GM23338 (cell line): ENCODE data around the gene SERGEF.

Source experiments
- CREB1 ChIP-seq: fragments of 250-450 bp; sonication (Bioruptor Pico); IDR thresholded peaks from 2 replicates; pipeline ENCODE4 v1.5.0; 2020; ENCODE audit warnings: low read depth, mild to moderate bottlenecking, moderate library complexity
- CTCF ChIP-seq, 2 experiments: fragments of 200-600 bp in 1 of 2; sonication (generic) in 1 of 2; conservative IDR thresholded peaks; 2 replicates each; pipeline versions ENCODE4 v1.5.1 to v1.6.1; 2016 to 2017; ENCODE audit warnings: antibody characterized with exemption in 2 of 2, low read depth in 2 of 2, mild to moderate bottlenecking in 2 of 2, moderate library complexity in 1 of 2
- ETS1 ChIP-seq: IDR thresholded peaks from 2 replicates; pipeline ENCODE4 v1.6.1; 2016; ENCODE audit warnings: antibody characterized with exemption
- EZH2 ChIP-seq: fragments of 200-600 bp; sonication (generic); IDR thresholded peaks from one replicate; pipeline ENCODE4 v1.8.0; 2017; ENCODE audit warnings: antibody characterized with exemption, mild to moderate bottlenecking, low read depth; ENCODE audit not compliant: unreplicated experiment
- EZH2phosphoT487 ChIP-seq: fragments of 200-600 bp; sonication (generic); IDR thresholded peaks from one replicate; pipeline ENCODE4 v1.8.1; 2018; ENCODE audit warnings: antibody characterized with exemption; ENCODE audit not compliant: unreplicated experiment
- JUNB ChIP-seq: IDR thresholded peaks from one replicate; pipeline ENCODE4 v1.6.1; 2016; ENCODE audit warnings: antibody characterized with exemption; ENCODE audit not compliant: unreplicated experiment
- NANOG ChIP-seq: IDR thresholded peaks from 2 replicates; pipeline ENCODE4 v1.6.1; 2016; ENCODE audit warnings: antibody characterized with exemption, borderline replicate concordance
- POLR2AphosphoS5 ChIP-seq: IDR thresholded peaks from 2 replicates; pipeline ENCODE4 v1.6.1; 2016; ENCODE audit warnings: antibody characterized with exemption, low read depth
- REST ChIP-seq: IDR thresholded peaks from one replicate; pipeline ENCODE4 v1.6.1; 2018; ENCODE audit warnings: antibody characterized with exemption; ENCODE audit not compliant: unreplicated experiment
- ZNF331 ChIP-seq: fragments of 250-450 bp; sonication (Bioruptor Pico); IDR thresholded peaks from 2 replicates; pipeline ENCODE4 v1.5.0; 2020; ENCODE audit warnings: low read depth, mild to moderate bottlenecking, moderate library complexity
- ZNF462 ChIP-seq: fragments of 250-450 bp; sonication (Bioruptor Pico); IDR thresholded peaks from 2 replicates; pipeline ENCODE4 v1.5.0; 2020; ENCODE audit warnings: mild to moderate bottlenecking, moderate library complexity

- TF ChIP-seq CREB1 (CRISPR knock-in tag), result no peak
- TF ChIP-seq POLR2AphosphoS5, result no peak
- no peak for TF ChIP-seq CTCF (conservative IDR thresholded peaks at IDR 0.05; ENCODE audit: low read depth in 2 of 2)
- no peak for TF ChIP-seq EZH2
- no peak for TF ChIP-seq EZH2phosphoT487
- no peak for TF ChIP-seq ZNF462 (CRISPR knock-in tag)
- TF ChIP-seq REST, result no peak
- no peak for TF ChIP-seq JUNB
- no peak for TF ChIP-seq ZNF331 (CRISPR knock-in tag)
- no peak for TF ChIP-seq ETS1
- no peak for TF ChIP-seq NANOG
Measured at GRCh38 chr11:17803754-17804334, 209.0 kb downstream of the SERGEF start.
